ENCODE data around the gene DDAH1.

DDAH1 gene

DNA sequence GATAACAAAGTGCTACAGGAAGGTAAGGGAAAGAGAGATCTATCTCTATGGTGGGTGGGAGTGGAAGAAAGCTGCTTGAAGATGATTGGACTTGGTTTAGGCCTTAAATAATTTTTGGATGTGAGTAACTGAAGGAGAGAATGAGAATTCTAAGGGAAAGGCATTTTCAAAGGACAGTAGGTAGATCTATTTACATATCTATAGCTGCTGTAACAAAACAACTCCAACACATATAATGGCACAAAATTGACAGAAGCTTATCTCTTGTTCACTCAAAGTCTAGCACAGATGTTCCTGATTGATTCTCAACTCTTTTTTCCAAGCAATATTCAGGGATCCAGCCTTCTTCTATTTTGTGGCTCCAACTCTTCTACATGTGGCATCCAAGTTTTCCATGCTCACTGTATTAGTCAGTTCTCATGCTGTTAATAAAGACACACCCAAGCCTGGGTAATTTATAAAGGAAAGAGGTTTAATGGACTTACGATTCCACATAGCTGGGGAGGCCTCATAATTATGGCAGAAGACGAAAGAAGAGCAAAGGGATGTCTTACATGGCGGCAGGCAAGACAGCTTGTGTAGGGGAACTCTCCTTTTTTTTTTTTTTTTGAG lies 3.1 kb upstream of the DDAH1 start:
- DNase-seq: no peak

DNA sequence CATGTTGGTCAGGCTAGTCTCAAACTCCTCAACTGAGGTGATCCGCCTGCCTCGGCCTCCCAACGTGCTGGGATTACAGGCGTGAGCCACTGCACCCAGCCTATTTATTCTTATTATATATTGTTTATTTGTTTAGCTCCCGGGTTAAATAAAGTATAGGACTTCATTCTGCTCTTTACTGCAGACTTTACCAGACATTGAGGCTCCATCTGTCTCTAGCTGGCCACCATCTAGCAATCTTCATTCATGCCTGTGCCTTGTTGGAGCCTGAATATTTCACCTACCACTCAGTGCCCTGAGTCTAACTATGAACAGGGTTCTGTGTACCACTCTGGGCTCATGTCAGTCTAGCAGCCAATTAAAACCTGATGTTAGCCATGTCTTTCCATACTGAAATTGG lies 2.1 kb upstream of the DDAH1 start:
- DNase-seq: no peak

DNA sequence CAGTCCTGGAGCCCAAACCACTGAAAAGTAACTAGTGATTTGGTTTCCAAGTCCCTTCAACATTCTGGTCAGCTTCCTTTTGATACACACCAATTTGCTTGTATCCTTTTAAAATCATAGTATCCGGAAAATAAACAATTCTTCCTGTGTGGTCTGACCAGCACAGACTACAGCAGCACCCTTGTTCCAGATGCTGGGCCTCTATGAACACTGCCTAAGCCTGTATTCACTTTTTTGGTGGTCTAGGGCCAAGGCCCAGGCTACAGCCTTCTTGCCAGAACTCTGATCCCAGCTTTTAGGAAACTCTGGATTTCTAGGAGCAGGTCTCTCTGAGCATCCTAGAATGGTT lies 801 bp upstream of the DDAH1 start:
- no peak for DNase-seq

DNA sequence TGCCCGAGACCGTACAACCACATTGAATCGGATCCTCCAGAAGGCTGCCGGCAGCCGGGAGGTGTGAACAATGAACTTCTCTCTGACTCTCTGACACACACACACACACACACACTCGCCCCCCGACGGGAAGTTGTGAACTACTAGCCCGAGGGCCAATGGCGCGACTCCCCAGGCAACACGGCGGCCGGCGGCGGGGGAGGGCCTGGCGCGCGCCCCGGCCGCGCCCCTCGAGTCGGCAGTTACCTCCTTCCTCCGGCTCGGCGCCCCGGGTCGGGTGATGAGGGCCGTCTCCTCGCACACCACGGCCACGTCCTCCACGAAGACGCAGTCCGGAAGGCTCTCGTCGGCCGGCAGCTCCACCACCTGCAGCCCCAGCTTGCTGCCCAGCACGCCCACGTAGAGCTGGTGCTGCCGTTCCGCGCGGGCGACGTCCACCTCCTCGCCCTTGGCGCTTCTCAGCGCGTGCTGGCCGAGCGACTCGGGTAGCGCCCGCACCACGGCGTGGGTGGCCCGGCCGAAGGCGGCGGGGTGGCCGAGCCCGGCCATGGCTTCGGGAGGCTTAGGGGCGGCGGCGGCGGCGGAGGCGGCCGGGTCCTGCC lies 361 bp downstream of the DDAH1 start:
- no peak for DNase-seq

- peak in 1 of 2 donors; percentile 33 for DNase-seq
Observed at GRCh38 chr1:85463731-85464496, 1.0 kb downstream of the DDAH1 start.

- DNase-seq: no peak
Observed at GRCh38 chr1:85462931-85463649, 1.9 kb downstream of the DDAH1 start.

GRCh38 chr1:85461216-85461918 lies 3.6 kb downstream of the DDAH1 start:
- no peak for DNase-seq

DNA sequence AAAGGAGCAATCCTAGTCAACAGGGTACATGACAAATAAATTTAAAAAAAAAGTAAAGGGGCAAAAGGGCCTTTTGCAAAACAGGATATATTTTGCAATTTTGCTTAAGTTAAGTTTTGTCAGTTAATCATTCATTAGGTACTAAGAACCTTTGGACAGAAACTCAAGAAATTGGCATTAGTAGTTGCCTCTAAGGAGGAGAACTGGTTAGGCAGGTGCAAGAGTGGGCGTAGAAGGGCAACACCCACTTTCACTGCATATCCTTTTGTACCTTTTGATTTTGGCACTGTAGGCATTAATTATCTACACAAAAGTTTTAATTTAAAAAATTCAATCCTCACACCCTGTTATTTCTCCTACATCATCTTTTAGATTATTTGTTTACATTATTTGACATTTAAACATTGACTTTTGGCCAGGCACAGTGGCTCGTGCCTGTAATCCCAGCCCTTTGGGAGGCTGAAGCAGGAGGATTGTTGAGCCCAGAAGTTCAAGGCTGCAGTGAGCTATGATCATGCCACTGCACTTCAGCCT lies 4.3 kb downstream of the DDAH1 start:
- DNase-seq: no peak

DNA sequence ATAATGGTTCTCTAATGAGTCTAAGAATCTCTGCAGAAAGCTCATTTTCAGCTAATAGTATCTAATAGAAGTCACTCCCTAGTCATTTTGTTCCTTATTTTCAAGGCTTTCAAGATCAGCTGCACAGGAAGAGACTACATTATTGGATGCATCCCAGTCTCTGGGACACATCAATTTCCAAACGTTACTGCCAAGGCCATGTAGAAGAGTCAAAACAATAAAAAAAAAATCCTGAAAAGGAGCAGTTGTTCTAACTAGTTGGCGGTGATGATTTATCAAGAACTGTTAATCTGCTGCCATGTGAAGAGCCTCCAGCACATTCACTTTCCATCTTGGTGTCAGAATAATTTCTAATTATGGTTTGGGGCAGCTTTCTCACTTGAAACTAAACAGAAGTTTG lies 5.7 kb downstream of the DDAH1 start:
- no peak for DNase-seq

GRCh38 chr1:85454214-85454613 lies 10.7 kb downstream of the DDAH1 start:
- DNase-seq: no peak

- DNase-seq: no peak
Observed at GRCh38 chr1:85453640-85454194, 11.2 kb downstream of the DDAH1 start.

- no peak for DNase-seq
Observed at GRCh38 chr1:85452948-85453347, 12.0 kb downstream of the DDAH1 start.

- DNase-seq: no peak
Observed at GRCh38 chr1:85451236-85451830, 13.6 kb downstream of the DDAH1 start.

GRCh38 chr1:85450832-85451231 lies 14.1 kb downstream of the DDAH1 start:
- DNase-seq: no peak

DNA sequence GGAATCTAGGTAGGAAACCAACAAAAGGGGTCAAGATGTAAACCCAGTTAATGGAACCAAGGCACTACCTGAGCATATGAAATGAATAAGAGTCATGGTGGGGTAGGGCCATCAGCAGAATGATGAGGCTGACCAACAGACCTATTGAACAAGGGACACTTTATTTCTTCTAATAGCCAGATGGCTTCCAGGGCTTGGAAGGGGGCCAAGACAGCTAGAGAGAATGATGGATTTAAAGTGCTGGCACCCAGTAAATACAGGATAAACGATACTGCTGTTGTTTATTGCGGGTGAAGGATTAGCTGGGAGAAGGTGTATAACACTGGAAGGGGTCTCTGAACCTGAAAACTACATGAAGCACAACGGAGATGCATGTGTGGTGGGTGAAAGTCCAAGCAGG lies 15.6 kb downstream of the DDAH1 start:
- no peak for DNase-seq

GRCh38 chr1:85448358-85448757 lies 16.6 kb downstream of the DDAH1 start:
- DNase-seq: no peak

DNA sequence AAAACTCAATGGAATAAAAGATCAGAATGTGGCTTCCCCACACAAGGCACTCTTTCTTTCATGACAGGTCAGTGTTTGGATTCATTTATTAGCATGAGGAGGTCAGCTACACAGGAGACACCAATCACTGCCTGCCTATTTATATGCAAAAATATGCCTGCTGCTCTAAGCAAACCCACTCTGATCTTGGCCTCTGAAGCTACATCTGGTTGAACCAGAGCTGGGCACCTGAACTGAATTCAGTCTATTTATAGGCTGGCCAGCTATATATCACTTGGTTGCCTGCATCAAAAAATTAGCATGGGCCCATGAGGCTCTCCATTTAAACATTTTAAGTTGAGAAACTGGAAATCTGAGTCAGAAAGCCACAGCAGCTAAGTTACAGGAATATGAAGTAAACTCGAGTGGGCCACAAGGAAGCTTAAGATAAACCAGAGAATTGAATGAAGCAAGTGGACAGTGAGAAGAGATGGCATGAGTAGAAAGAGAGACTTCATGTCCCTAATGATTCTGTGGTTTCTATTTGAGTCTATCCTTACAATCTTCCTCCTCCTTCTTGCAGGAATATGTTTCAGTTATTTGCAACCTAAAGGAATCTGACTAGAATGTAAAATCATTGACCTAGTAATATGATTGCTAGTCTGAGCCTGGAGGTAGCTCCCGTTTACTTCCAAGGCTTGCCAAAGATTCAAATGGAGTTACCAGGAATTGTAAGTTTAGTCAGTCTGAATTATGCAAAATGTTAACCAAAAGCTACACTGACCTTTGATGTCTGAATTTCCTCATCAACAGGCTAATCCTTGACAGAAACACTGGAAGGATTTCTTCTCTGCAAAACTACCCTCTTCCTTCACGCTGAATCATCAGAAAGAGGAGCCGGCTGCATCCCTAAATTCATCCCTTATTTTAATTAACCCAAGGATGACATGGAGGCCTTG lies 17.7 kb downstream of the DDAH1 start:
- DNase-seq: no peak

GRCh38 chr1:85445906-85446305 lies 19.1 kb downstream of the DDAH1 start:
- DNase-seq: no peak

- DNase-seq: no peak
Observed at GRCh38 chr1:85444381-85444780, 20.6 kb downstream of the DDAH1 start.

DNA sequence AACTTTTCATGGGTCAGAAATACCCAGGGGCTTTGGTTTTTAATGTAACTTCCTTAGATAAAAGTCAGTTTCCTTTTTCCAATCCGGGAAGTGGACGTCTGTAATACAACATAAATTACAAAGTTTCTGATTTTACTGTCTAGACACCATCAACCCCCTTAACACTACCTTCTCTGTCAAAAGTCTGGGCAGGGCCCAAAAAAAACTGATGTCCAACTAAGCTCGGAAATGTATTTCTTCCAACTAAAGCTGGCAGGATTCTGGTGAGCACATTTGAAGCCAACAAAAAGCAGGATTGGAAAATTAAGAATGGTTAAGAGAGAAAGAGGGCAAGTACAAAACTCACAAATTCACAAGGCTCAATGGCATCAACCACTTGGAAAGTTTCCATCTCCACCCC lies 24.3 kb downstream of the DDAH1 start:
- DNase-seq: no peak

DNA sequence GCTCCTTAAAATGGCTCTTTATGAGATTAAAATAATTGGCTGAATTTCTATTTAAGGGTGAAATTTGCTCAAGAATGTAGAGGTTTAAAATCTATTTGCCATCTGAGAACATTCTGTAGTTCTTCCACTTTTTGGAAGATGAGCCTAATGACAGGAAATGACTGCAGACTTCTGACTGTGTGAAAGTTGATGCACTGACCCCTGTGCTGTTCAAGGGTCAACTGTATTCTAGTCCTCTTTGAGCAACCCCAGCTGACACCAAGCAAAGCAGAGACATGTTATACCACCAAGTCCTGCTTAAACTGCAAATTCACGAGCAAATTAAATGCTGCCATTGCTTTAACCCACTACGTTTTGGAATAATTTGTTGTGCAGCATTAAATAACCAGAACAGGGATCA lies 26.6 kb downstream of the DDAH1 start:
- DNase-seq: no peak

Data from hippocampal formation (tissue), 2 donors.